Gastroesophageal sphincter (tissue), 3 donors: ENCODE results near the gene SORBS1.

Experiments used
- CTCF ChIP-seq, 4 experiments: fragments of 200-600 bp in 2 of 4; fragments of 450-650 bp in 2 of 4; sonication (generic) in 1 of 4; IDR thresholded peaks; one replicate each; pipeline ENCODE4 v1.5.1; 2017 to 2019; ENCODE audit warnings: antibody characterized with exemption in 4 of 4, mild to moderate bottlenecking in 2 of 4, moderate library complexity in 2 of 4
- EP300 ChIP-seq: sonication (generic); formaldehyde crosslinking; IDR thresholded peaks from one replicate; pipeline ENCODE4 v1.6.1; 2017; ENCODE audit warnings: antibody characterized with exemption, mild to moderate bottlenecking
- POLR2A ChIP-seq, 2 donors: fragments of 450-650 bp; IDR thresholded peaks; one replicate each; pipeline ENCODE4 v1.6.1; 2017; ENCODE audit warnings: antibody characterized with exemption in 2 of 2, mild to moderate bottlenecking in 2 of 2, moderate library complexity in 1 of 2
- POLR2AphosphoS5 ChIP-seq: sonication (generic); formaldehyde crosslinking; IDR thresholded peaks from one replicate; pipeline ENCODE4 v1.6.1; 2017; ENCODE audit warnings: antibody characterized with exemption

GRCh38 chr10:95438781-95439180, 122.4 kb downstream of the SORBS1 start:
- TF ChIP-seq POLR2A (IDR thresholded peaks at IDR 0.05) (no peak), CTCF (IDR thresholded peaks at IDR 0.05) (no peak), POLR2AphosphoS5 (no peak), EP300 (no peak)
